H9 (cell line): ENCODE measurements around the gene PRKCA. TPM values are rescaled to one million over a fixed set of nuclear protein-coding genes. Genes with fewer than 3 reads are reported as not detected.
A peak's percentile ranks its signal among the peaks of the same experiment; 100 is the strongest.

Experiments used
- DNase-seq: peaks from one replicate; pipeline ENCODE4 v3.0.0-alpha.2; 2017
- H2AFZ ChIP-seq: one replicate; pipeline ENCODE4 v1.6.1; 2013; ENCODE audit warnings: mild to moderate bottlenecking, low read length, control low read depth, moderate library complexity
- H2AK5ac ChIP-seq: 2 replicates; pipeline ENCODE4 v1.6.1; 2013; ENCODE audit warnings: low read length, control low read depth, mixed read lengths; ENCODE audit not compliant: insufficient read length
- H2BK120ac ChIP-seq: one replicate; pipeline ENCODE4 v1.6.1; 2013; ENCODE audit warnings: low read depth, mild to moderate bottlenecking, low read length, control low read depth, inconsistent platforms; ENCODE audit not compliant: poor library complexity, severe bottlenecking
- H2BK12ac ChIP-seq: 2 replicates; pipeline ENCODE4 v1.6.1; 2013; ENCODE audit warnings: low read length, control low read depth, mixed read lengths, low read depth; ENCODE audit not compliant: insufficient read length
- H2BK15ac ChIP-seq: 2 replicates; pipeline ENCODE4 v1.6.1; 2013; ENCODE audit warnings: low read depth, low read length, control low read depth
- H2BK20ac ChIP-seq: one replicate; pipeline ENCODE4 v1.6.1; 2013; ENCODE audit warnings: low read depth, mild to moderate bottlenecking, low read length, control low read depth, inconsistent platforms; ENCODE audit not compliant: poor library complexity, severe bottlenecking
- H2BK5ac ChIP-seq: 2 replicates; pipeline ENCODE4 v1.6.1; 2013; ENCODE audit warnings: low read length, control low read depth, mixed read lengths; ENCODE audit not compliant: insufficient read length
- H3K14ac ChIP-seq: 2 replicates; pipeline ENCODE4 v1.6.1; 2013; ENCODE audit warnings: low read length, control low read depth; ENCODE audit not compliant: insufficient read depth
- H3K18ac ChIP-seq: 2 replicates; pipeline ENCODE4 v1.6.1; 2013; ENCODE audit warnings: low read depth, mild to moderate bottlenecking, mixed read lengths, low read length, control low read depth; ENCODE audit not compliant: insufficient read length
- H3K23ac ChIP-seq: 2 replicates; pipeline ENCODE4 v1.6.1; 2013; ENCODE audit warnings: low read length, control low read depth, mixed read lengths, low read depth; ENCODE audit not compliant: insufficient read length
- H3K23me2 ChIP-seq: 2 replicates; pipeline ENCODE4 v1.6.1; 2013; ENCODE audit warnings: low read depth, mild to moderate bottlenecking, mixed read lengths, low read length, control low read depth; ENCODE audit not compliant: insufficient read length, poor library complexity, severe bottlenecking
- H3K27ac ChIP-seq: 2 replicates; pipeline ENCODE4 v1.5.1; 2013; ENCODE audit warnings: low read length, control low read depth, mixed read lengths, low read depth; ENCODE audit not compliant: insufficient read length
- H3K27me3 ChIP-seq: 2 replicates; pipeline ENCODE4 v1.6.1; 2013; ENCODE audit warnings: low read length, control low read depth, inconsistent platforms; ENCODE audit not compliant: insufficient read depth
- H3K4ac ChIP-seq: 2 replicates; pipeline ENCODE4 v1.6.1; 2013; ENCODE audit warnings: low read depth, mild to moderate bottlenecking, control low read depth, inconsistent platforms, low read length, moderate library complexity
- H3K4me1 ChIP-seq: 2 replicates; pipeline ENCODE4 v1.6.1; 2013; ENCODE audit warnings: low read length, control low read depth, inconsistent platforms; ENCODE audit not compliant: insufficient read depth
- H3K4me2 ChIP-seq: 2 replicates; pipeline ENCODE4 v1.6.1; 2013; ENCODE audit warnings: low read length, control low read depth, mixed read lengths; ENCODE audit not compliant: insufficient read length, insufficient read depth
- H3K56ac ChIP-seq: 2 replicates; pipeline ENCODE4 v1.6.1; 2013; ENCODE audit warnings: low read depth, mild to moderate bottlenecking, mixed read lengths, low read length, control low read depth; ENCODE audit not compliant: insufficient read length
- H3K79me1 ChIP-seq: 2 replicates; pipeline ENCODE4 v1.6.1; 2013; ENCODE audit warnings: low read depth, mild to moderate bottlenecking, moderate library complexity, low read length, control low read depth, inconsistent platforms; ENCODE audit not compliant: insufficient read depth, poor library complexity, severe bottlenecking
- H3K79me2 ChIP-seq: 2 replicates; pipeline ENCODE4 v1.6.1; 2013; ENCODE audit warnings: low read length, control low read depth, inconsistent platforms; ENCODE audit not compliant: insufficient read depth
- H3K9ac ChIP-seq: 2 replicates; pipeline ENCODE4 v1.6.1; 2013; ENCODE audit warnings: low read length, control low read depth, mixed read lengths; ENCODE audit not compliant: insufficient read length; ENCODE audit errors: extremely low read depth
- H3K9me3 ChIP-seq: one replicate; pipeline ENCODE4 v1.6.1; 2013; ENCODE audit warnings: low read depth, low read length, inconsistent platforms; ENCODE audit not compliant: control insufficient read depth
- H3T11ph ChIP-seq: one replicate; pipeline ENCODE4 v1.6.1; 2013; ENCODE audit warnings: mild to moderate bottlenecking, low read length, control low read depth, inconsistent platforms
- H4K20me1 ChIP-seq: one replicate; pipeline ENCODE4 v1.6.1; 2013; ENCODE audit not compliant: control insufficient read depth, insufficient read length, insufficient read depth
- H4K5ac ChIP-seq: 2 replicates; pipeline ENCODE4 v1.6.1; 2013; ENCODE audit warnings: low read depth, mild to moderate bottlenecking, mixed read lengths, low read length, control low read depth; ENCODE audit not compliant: insufficient read length
- H4K8ac ChIP-seq: replicated peaks from 2 replicates; pipeline ENCODE4 v1.6.1; 2013; ENCODE audit warnings: low read length, control low read depth, mixed read lengths, low read depth; ENCODE audit not compliant: insufficient read length
- H4K91ac ChIP-seq: 2 replicates; pipeline ENCODE4 v1.6.1; 2013; ENCODE audit warnings: low read depth, mild to moderate bottlenecking, moderate library complexity, mixed read lengths, low read length, control low read depth; ENCODE audit not compliant: insufficient read length
- H3K27ac Mint-ChIP-seq, 3 experiments: 2 replicates in 2 of 3; 3 replicates in 1 of 3; pipeline ENCODE4 v1.8.0; 2020 to 2021; ENCODE audit warnings: mixed read lengths in 3 of 3, mild to moderate bottlenecking in 1 of 3, moderate library complexity in 1 of 3
- H3K27me3 Mint-ChIP-seq: 2 replicates; pipeline ENCODE4 v1.8.0; 2021; ENCODE audit warnings: low read depth, mild to moderate bottlenecking, moderate library complexity, mixed read lengths
- H3K36me3 Mint-ChIP-seq, 3 experiments: 2 replicates in 2 of 3; 3 replicates in 1 of 3; pipeline ENCODE4 v1.8.0; 2020 to 2021; ENCODE audit warnings: low read depth in 3 of 3, mixed read lengths in 3 of 3; ENCODE audit not compliant: insufficient read depth in 1 of 3
- H3K4me1 Mint-ChIP-seq, 2 experiments: 2 replicates each; pipeline ENCODE4 v1.8.0; 2020; ENCODE audit warnings: mixed read lengths in 2 of 2
- H3K4me3 Mint-ChIP-seq, 2 experiments: 2 replicates in 1 of 2; 3 replicates in 1 of 2; pipeline ENCODE4 v1.8.0; 2020 to 2021; ENCODE audit warnings: mild to moderate bottlenecking in 2 of 2, mixed read lengths in 2 of 2, moderate library complexity in 1 of 2
- H3K9me3 Mint-ChIP-seq, 2 experiments: 2 replicates in 1 of 2; 3 replicates in 1 of 2; pipeline ENCODE4 v1.8.0; 2020; ENCODE audit warnings: mild to moderate bottlenecking in 2 of 2, mixed read lengths in 2 of 2, moderate library complexity in 1 of 2
- WGBS: extraction: QIAGEN DNeasy Blood & Tissue Kit; methylation state at CpG from one replicate; pipeline ENCODE4 v1.1.7; 2013; ENCODE audit warnings: missing lambda C conversion rate, low lambda C conversion rate, mixed read lengths; ENCODE audit not compliant: insufficient read length; ENCODE audit errors: extremely low coverage; 5-methylcytosine and 5-hydroxymethylcytosine counted together
- total RNA-seq: library from RNA; stranded (reverse); gene quantifications from 2 replicates; pipeline ENCODE4 v1.2.1, GENCODE V29; 2021
- TF ChIP-seq, protein P1 (sequence below): fragments of 200-600 bp; sonication (generic); conservative IDR thresholded peaks from 3 replicates; pipeline ENCODE4 v1.8.0; 2021; ENCODE audit warnings: antibody characterized with exemption, mild to moderate bottlenecking

PRKCA gene
- total RNA-seq, 1 experiment from 2014 or later, result 10.5 TPM

DNA sequence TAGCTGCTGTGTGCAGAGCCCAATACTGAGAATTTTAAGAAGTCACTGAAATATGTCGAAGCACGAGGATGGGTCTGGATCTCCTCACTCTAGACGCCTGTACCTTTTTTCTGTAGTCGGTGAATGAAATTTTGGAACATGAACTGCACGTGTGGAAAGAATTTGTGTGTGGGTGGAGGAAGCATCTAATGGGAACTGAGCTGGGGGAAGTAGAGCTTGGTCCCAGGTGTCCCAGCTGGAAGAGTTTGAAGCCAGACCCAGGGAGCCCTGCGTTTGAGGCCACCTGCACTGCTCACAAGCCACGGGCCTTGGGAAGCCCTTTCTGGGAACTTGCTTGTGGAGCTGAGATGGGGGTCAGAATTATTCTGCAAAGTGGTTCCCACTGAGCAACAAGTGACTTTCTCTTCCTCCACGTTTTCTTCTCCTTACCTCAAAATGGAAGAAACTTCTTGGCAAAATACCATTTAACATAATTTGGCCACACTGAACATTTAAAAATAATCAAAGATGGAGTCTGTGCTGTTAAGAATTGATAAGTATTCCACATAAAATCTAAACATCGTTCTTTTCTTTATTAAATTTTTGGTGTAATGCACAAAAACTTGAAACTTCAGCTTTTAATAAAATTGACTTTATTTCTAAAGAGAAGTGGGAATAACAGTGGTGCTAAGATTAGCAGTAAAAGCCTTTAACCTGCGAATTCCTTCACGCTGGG is 163.8 kb downstream of the PRKCA start:
- Histone ChIP-seq H2AFZ (no peak overlapping the region), H3K79me2 (no peaks in the 10 kb centered on the region), H2BK120ac (no peak overlapping the region), H3K23ac (no peak overlapping the region), H3K23me2 (no peaks in the 10 kb centered on the region), H4K5ac (no peak overlapping the region), H3K4me1 (peaks cover 7% of the 10 kb centered on the region), H4K91ac (no peak overlapping the region), H3K9me3 (no peaks in the 10 kb centered on the region), H3K4ac (no peak overlapping the region), H4K8ac (no peak overlapping the region), H2BK12ac (no peak overlapping the region), H3K27me3 (no peaks in the 10 kb centered on the region; the same call in 1 of the 2 replicates), H4K20me1 (peaks cover 2% of the 10 kb centered on the region), H2BK20ac (no peak overlapping the region), H2BK5ac (no peak overlapping the region), H3K18ac (no peak overlapping the region), H3K14ac (no peak overlapping the region), H3K56ac (no peak overlapping the region), H3K79me1 (no peaks in the 10 kb centered on the region), H2AK5ac (no peak overlapping the region), H3K4me2 (no peak overlapping the region), H3K27ac (no peak overlapping the region), H2BK15ac (no peak overlapping the region), H3K9ac (no peak overlapping the region), H3T11ph (no peak overlapping the region)
- no peaks in the 10 kb centered on the region for H3K36me3 Mint-ChIP-seq
- H3K27ac Mint-ChIP-seq, result peak overlapping the region in 1 of 3 experiments; percentile 6; a peak in 1 of 7 replicates
- WGBS, result no CpG with 5 or more reads among the region's 11 CpGs
- TF ChIP-seq, protein P1, sequence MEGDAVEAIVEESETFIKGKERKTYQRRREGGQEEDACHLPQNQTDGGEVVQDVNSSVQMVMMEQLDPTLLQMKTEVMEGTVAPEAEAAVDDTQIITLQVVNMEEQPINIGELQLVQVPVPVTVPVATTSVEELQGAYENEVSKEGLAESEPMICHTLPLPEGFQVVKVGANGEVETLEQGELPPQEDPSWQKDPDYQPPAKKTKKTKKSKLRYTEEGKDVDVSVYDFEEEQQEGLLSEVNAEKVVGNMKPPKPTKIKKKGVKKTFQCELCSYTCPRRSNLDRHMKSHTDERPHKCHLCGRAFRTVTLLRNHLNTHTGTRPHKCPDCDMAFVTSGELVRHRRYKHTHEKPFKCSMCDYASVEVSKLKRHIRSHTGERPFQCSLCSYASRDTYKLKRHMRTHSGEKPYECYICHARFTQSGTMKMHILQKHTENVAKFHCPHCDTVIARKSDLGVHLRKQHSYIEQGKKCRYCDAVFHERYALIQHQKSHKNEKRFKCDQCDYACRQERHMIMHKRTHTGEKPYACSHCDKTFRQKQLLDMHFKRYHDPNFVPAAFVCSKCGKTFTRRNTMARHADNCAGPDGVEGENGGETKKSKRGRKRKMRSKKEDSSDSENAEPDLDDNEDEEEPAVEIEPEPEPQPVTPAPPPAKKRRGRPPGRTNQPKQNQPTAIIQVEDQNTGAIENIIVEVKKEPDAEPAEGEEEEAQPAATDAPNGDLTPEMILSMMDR, result no peak
- no peak overlapping the region for H3K4me3 Mint-ChIP-seq
- peak; percentile 26 for DNase-seq
- peaks cover 14% of the 10 kb centered on the region for H3K27me3 Mint-ChIP-seq
- H3K4me1 Mint-ChIP-seq, result peaks cover 30 to 35% of the 10 kb centered on the region in 2 experiments
- no peaks in the 10 kb centered on the region for H3K9me3 Mint-ChIP-seq
